Stimulated activated CD4-positive, alpha-beta T cell treated with anti-CD3 and anti-CD28 coated beads, Interleukin-1b, Interleukin-23, amount 100 ng/mL, for 1 hour (primary cell): ENCODE measurements around the gene DLST.

ENCODE experiments used
- DNase-seq, 2 donors: peaks; one replicate each; pipeline ENCODE4 v3.0.0-alpha.2; 2020; ENCODE audit warnings: low read depth in 2 of 2

The DLST gene

DNA sequence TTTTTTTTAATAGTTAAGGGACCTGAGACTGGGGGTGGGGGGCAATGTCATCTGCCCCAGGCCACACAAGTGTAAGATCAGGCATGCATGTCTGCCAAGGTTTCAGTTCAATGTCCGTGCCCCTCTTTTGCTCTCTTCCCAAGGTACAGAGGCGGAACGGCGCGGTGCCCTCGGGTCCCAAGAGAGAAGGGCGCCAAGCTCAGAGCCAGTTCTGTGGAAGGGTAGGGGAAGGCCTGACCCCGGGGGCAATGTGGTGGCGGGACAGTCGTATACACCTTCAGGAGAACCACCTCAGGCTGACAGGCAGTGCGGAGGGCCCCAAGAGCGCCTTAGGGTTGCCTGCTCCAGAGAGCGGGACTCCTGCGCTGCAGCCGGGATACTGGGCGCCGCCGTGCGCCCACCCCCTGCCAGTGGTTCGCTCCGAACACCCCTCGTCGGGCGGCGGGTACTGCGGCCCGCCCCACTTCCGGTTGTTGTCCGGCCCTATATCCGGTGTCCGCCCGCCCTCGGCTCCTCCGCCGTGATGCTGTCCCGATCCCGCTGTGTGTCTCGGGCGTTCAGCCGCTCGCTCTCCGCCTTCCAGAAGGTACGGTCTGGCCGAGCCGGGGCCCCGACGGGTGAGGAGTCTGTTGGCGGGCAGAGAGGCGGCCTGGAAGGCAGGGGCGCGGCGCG is at the start of gene DLST:
Gene DLST (plus strand): TSS at position 486 of the 672 bp plus-strand sequence. CDS start 38 bp downstream, at position 524.
- DNase-seq, result peak; percentile 57 to 75

DNA sequence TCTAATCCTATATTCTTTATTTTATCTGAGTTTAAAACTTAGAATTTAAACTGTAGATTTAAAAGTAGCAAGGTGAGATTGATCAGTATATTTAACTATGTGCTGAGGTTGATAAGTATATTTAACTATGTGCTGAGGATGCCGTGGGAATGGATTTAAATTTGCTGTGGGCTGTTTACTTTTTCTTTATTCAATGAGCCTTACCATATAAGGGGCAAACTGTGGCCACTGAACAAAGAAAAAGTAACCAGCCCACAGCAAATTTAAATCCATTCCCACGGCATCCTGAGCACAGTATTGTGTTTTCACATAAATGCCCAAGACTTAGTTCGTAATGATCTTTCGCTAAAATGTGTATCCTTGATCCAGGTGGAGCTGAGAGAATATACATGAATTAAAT is 48.9 kb upstream of the DLST start:
- no peak for DNase-seq

DNA sequence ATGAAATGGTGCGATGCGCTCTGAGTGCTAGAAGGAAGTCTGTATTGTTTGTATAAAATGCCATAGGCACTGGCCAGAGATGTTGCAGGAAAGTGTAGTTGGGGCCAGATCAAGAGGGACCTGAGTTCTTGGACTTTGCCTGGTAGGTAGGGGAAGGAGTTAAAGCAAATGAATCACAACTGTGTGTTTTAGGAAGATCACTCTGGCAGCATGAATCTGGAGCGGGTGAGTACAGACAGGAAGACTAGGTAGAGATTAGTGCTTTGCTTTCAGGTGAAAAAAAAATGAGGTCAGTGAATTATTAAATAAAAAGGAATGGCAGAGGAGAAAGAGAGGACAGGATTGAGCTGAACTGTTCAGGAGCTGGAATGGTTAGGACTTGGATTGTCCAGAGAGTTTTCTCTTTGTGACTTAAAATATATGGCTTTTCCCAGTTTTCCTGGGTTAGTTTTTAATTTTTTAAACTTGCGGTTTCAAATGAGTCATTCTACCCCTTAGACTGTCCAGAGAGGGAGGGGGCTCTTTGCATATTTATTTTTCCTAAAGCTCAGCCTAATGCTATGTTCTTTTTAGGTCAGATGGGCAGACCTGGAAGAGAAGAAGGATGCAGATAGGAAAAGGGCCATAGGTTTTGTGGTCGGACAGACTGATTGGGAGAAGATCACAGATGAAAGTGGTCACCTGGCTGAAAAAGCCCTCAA is 46.9 kb upstream of the DLST start:
- DNase-seq, result no peak

DNA sequence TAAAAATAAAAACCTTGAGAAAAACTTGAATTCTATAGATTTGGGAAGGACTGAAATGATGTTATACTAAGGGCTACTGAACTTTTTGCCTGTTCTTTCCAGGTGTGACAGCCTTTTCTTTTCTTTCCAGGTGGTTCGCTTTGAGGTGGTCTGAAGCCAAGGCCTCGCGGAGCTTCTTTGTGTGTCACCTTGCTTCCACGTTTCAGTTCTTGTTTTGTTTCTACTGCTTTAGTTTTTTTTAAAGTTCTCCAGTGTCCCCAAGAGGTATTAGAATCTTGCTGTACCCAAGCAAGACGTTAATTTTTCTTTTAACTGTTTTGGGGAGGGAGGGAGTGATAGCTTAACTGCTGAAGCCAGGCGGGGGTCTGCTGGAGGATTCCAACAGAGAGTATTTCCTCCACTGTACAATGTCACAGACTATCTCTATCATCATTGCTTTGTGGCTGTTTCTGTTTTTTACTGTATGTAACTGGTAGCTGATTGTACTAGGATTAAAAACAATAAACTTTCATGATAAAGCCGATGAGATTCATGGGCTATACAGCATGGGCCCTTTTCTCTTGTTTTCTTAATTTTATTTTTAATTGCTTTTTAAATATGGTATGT is 46.0 kb upstream of the DLST start:
- no peak for DNase-seq

DNA sequence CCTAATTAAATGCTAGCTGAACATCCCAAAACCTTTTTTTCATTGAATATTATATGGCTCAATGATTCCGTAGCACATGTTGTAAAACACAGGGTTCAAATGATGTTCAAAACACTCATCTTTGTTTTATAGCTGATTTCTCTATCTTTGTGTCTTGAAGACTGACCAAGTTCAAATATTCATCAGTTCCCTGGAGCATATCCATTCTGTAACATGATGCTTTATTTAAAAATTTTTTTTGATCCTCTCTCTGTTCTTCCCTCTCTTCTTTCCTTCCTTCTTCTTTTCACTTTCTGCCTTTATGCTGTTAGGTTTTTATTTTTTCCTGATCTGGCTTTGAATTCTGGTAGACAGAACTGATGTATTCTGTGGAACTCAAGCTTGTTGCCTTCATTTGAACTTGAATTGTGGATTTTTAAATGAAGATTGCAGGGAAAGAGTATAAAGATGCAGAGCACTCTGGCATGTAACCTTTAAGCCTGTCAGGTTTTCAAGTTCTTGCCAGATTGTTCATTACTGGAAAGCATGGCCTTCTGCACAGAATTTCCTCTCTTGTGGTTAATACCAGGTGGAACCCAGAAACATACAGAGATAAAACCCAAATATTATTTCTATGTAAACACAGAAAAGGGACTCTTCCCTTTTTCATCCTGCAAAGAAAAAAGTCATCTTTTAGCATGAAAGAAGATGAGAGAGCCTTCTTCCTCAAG is 45.3 kb upstream of the DLST start:
- DNase-seq, result no peak

DNA sequence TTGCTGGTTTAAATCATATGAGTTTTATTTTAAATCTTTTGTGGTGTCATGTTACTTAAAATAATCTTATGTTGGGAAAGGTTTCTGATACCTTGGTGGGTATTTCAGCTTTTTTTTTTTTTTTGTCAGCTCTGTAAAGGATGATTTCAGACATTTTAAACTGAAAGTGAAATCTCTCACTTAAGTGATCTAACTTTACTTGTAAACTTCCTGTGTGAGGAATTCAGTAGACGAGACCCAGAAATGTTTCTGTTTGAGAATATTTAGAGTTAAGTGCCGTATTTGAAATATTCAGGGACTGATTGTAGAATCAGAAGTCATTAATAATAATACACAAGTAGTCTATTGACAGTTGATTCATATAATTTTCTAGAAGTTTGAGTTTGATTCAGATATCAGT is 43.5 kb upstream of the DLST start:
- DNase-seq, result no peak

DNA sequence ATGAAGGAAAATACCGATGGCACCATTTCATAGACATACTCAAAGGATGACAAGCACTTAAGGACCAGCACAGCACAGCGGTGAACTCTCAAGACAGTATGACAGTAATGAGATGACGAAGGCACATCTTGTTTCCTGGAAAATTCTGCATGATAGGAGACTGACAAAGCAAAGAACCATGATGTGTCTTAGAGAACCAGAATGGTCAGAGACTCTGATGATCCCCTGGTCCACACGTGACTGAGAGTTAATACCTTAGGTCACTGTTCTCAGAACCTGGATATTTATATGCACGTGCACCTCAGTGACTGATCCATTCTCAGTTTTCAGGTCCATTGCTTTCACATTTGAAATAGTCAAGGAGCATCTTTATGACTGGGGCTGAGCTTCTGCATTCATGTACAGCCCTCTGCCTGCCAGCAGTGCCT is 41.1 kb upstream of the DLST start:
- DNase-seq, result no peak

DNA sequence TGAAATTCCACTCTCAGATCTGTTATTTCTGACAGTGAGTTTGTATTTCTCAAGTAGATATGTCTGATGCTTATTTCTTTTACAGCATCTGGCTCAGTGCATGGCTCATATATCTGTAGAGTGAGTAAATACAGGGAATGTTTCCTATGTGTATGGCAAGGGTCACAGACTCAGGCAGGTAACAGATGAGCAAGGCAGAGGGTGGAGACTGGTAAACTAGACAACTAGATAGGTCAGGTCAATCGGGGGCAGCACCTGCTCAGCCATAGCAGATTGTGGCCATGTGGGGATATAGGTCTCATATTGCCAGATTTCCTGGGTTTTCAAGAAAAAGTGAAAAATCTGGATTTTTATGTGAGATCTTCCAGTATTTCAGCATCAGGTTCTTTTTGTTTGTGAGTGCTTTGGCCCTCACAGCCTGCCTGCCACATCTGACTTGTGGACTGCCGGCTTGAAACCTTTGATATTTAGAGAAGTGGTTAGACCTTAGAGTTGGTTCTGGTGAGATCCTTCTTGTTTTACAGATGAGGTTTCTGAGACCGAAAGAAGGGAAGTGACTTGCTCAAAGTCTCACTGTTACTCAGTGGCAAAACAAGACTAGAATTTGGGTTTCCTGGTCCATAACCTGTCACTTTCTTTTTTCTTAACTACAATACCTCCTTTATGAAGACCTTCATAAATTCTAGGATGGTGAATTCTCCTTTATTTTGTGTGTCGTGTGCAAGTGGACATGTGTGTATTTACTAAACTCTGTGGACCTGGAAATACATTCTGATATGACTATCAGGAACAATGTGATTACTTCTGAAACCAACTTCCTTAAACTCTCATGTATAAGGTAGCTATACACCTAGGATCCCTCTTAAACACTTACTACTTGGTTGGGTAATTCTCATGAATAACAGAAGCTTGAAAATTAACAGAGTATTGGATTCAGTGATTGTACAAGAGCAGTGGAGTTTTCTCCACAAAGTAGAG is 40.2 kb upstream of the DLST start:
- no peak for DNase-seq

DNA sequence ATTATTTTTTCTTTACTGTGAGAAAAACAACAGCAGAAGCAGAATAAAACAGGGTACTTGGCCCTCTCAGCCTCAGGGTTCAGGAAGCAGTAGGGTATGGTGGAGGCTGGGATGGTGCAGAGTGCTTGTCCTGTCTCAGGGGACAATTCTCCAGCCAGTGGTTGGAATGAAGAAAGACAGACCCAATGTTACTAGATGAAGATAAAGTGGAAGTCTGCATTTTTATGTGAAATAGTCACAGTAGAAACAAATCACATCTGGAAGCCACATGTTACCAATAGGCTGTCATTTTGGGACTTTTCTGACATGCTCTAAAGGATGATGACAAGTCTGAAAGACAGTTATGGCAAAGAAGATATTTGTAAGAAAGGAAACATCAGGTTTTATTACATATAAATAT is 38.1 kb upstream of the DLST start:
- DNase-seq, result no peak

DNA sequence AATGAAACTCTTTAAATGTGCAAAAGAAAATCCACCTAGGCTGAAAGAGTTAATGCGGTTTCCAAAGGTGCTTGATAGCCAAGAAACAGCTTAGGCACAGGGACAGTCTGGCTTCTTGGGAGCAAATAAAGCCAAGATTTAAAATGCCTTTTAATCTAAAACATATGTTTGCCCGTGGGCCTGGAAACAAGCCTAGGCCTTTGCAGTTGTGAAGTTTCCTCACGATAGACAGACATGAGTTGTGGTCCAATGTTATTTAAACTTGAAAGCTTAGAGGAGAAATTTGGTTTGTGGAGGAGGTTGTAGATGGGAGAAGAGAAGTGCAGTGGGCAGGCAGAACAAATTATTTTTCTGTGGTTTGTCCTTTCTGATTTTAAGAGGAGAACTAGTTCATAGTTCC is 35.5 kb upstream of the DLST start:
- DNase-seq, result no peak

DNA sequence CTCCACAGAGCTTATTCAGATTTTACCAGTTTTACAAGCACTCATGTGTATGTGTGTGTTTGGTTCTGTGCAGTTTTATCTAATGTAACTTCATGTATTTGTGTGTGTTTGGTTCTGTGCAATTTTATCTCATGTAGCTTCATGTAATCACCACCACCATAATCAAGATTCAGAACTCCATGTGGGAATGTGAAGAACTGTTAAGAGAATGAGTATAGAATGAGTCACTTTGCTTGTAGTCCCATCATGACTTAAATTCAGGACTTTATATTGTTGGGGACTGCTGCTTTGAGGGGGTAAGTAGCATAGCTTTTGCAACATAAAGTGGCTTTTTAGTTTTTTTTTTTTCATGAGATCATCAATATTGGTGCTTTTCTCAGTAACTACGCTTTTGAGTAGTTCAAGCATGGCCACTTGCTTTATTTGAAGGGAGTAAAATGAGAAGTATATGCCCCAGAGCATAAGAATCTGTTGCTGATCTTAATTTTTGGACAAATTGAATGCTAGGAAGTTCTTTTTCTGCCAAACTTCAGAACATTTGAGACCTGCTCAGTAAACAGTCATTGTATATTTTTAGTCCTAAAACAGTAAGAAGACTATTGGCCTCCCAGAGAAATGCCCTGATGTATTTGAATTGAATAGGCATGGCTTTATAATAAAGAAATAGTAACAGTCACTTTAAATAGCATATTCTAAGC is 34.6 kb upstream of the DLST start:
- no peak for DNase-seq

DNA sequence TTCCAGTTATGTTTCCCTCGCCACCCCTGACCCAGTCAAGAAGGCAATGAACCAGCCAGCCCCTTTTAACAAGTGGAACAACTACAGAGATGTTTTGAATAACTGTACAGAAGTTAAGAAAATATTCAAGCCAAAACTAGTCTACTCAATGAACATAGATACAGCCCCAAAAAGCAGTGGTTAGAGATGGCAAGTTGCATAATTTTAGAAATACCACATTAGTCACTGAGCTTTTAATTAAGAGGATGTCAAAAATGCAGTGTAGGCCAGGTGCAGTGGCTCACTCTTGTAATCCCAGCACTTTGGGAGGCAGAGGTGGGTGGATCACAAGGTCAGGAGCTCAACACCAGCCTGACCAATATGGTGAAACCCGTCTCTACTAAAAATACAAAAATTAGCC is 32.9 kb upstream of the DLST start:
- no peak for DNase-seq

DNA sequence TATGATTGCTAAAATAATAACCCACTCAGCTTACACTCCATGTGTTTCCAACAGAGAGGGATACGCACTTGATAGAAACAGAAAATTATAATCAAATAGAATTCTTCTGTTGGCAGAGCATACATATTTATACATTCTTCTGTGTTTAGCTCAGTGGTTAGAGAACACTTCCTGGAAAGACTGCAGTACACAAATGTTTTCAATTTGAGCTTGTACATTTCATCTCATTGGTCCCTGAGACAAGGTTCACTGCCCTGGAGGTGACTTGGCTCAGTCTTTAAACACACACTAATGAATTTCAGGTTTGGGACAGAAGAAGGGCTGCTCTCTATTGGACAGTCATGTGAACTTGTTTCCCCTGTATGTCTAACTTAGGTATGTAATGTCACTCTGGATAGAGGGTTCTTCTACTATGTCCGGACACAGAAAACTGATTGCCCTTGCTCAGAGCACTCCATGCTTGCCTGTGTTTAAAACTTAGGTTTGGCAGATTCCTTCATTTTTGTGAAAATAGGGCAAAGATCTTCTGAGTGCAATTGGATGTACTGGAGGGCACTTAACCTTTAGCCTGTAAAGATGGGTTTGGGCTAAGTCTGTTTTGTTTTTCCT is 28.7 kb upstream of the DLST start:
- no peak for DNase-seq

DNA sequence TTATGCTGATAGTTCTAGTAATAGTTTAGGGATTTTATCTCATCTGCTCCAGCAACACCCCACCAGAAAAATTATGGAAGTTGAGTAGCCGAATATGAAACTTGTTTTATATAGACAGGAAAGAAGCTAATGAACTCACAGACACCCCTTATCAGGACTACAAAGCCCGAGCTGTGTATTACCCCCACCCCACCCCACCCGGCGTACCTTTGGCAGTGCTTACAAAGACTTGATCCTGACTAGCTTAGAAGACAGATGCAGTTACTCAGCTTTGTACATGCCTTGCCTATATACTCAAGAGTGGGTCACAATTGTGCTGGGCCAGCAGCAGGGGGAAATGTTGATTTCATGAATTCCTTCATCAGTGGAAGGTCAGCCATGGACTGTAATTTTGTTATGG is 28.1 kb upstream of the DLST start:
- no peak for DNase-seq

DNA sequence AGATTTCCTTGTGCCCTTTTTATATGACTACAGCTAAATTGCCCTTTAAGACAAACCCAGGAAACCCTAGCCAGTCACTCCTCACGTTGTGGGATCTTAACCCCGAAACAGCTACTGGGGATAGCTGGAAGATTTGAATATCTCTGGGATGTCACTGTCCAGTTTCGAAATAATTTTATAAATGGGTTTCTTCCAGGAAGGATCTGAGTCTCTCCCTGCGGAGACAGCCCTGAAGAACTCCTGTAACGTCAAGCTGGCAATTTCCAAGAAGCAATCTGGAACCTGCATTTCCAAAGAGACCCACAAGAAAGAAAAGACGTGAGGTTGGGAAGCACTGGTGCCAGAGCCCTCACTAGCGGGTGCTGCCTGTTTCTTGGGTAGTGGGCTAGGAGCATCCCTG is 26.7 kb upstream of the DLST start:
- no peak for DNase-seq

DNA sequence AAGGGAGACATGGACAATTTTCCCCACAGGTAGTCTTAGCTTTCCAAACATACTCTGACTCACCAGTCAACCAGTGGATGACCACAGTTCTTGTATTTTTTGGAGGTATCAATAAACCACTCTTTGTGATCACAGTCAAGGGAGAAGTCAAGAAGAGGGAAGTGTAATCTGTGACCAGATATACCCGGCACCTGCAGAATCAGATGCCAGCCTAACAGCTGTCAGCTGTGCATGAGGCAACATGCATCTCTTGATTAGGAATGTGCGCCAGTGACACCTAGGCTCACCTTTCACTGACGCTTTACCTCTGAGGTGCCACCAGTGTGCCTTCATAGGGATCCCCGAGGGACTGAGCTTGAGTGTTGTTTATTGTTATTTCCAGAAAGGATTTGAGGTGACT is 25.8 kb upstream of the DLST start:
- no peak for DNase-seq

DNA sequence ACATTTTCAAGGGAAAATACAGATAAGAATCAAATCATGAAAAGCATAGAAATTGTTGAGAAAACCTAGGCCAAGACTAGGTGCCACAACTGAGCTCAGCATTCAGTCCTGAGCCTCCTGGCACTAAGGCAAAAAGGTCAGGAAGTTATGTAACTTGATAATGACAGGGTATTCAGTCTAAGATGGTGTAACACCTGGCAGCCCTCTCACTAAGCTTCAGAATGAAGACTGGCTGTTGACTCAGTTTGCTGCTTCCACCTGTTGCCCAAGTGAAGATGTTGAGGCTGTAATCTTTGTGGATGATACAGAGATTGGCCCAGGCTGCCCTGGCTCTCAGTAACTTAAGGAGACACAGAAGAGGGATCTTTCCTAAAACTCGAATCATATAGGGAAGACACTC is 25.4 kb upstream of the DLST start:
- DNase-seq, result no peak

DNA sequence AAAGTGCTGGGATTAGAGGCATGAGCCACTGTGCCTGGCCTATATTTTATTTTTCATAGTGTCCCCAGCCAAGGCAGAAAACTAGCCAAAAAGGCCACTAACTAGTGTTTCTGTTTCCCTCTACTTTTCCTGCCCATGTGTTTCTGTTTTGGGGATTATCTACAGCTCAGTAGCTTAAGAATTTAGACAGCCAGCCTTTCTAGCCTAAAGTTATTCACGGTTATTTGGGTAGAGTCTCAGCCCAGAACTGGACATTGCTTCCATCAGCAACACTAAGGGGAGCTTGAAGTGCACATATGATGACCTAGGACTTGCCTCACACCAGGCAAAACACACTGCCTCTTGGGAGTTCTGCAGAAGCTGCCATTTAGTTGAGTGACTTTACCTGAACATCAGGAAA is 23.7 kb upstream of the DLST start:
- no peak for DNase-seq

DNA sequence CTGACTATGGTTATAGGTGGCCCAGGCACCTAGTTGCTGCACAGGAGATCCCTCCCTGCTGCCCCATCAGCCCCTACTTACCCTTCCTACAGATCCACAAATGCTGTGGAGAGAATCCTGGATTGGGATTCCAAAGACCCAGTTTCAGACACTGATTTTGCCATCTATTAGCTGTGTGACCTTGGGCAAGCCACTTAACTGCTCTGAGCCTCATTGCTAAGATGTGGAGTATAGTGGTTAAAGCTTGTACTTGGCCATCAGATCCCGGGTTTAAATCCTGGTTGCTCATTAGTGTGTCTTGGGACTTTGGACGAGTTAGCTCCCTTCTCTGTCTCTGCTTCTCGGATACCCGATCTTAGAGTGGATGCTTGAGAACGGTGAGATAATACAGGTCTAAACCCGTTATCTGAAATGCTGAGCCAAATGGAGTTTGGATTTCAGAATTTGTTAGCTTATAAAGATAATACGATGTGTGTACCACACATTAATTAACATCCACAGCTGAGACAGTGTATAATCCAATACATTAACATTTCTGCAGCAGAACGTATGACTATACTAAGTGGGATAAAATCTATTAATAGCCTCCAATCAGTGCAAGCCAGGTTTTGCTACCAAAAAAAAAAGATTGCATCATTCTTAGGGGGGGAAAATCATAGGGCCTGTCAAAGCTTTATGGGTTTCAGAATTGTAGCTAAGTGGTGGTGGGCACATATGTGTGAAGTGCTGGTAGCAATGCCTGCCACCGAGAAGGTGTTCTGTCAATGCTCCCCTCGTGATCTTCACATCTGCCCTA is 21.8 kb upstream of the DLST start:
- DNase-seq, result no peak
